Lower leg skin (tissue), 4 donors: ENCODE data around the gene MYH10. TPM values are rescaled to one million over a fixed set of nuclear protein-coding genes. Genes with fewer than 3 reads are reported as not detected.

Experiments used
- DNase-seq, 2 donors: peaks; one replicate each; pipeline ENCODE4 v3.0.0-alpha.2; 2019; ENCODE audit warnings: low spot score in 2 of 2
- H3K4me3 ChIP-seq: fragments of 200-600 bp; sonication (generic); 2 replicates; pipeline ENCODE4 v1.5.1; 2017; ENCODE audit warnings: mild to moderate bottlenecking, low read depth; ENCODE audit not compliant: poor library complexity, severe bottlenecking
- CTCF ChIP-seq, 3 donors: fragments of 450-650 bp; IDR thresholded peaks; one replicate each; pipeline ENCODE4 v1.5.1; 2016; ENCODE audit warnings: antibody characterized with exemption in 3 of 3, mild to moderate bottlenecking in 3 of 3, moderate library complexity in 2 of 3
- POLR2A ChIP-seq, 2 donors: fragments of 450-650 bp; IDR thresholded peaks; one replicate each; pipeline ENCODE4 v1.6.1; 2016 to 2017; ENCODE audit warnings: antibody characterized with exemption in 2 of 2, mild to moderate bottlenecking in 1 of 2, moderate library complexity in 1 of 2
- WGBS, 2 donors: methylation state at CpG; one replicate each; pipeline ENCODE4 v1.1.5; 2018; 5-methylcytosine and 5-hydroxymethylcytosine counted together
- intact Hi-C: fragments of 100-400 bp; cut with DNase I; formaldehyde crosslinking; loops from one replicate; pipeline ENCODE4 v1.15.0; 2023; ENCODE audit warnings: low total_unique reads
- total RNA-seq, 4 donors: library from RNA; depleted of rRNA; stranded (reverse); fragments of >200 nt; gene quantifications; one replicate each; pipeline ENCODE4 v1.1.0, GENCODE V29; 2016

Gene MYH10
- total RNA-seq, 4 donors from 2014 or later, result 6.7 to 17.2 (median 11.4) TPM

- TF ChIP-seq POLR2A (IDR thresholded peaks at IDR 0.05), result no peak
- no peak for TF ChIP-seq CTCF (IDR thresholded peaks at IDR 0.05)
- peak in 1 of 2 donors; percentile 13 for DNase-seq
- H3K4me3 ChIP-seq, result no peak overlapping the region
- intact Hi-C loops, result no loop called here
- WGBS, 2 donors, result 92 to 94% methylated on average over 9 of the region's 9 CpGs
These were observed 41.8 kb upstream of the MYH10 start for GRCh38 chr17:8672326-8672725.

GRCh38 chr17:8670421-8670820, 39.9 kb upstream of the MYH10 start:
- TF ChIP-seq CTCF (IDR thresholded peaks at IDR 0.05) (no peak), POLR2A (IDR thresholded peaks at IDR 0.05) (no peak)
- 34 to 38% methylated on average over 4 of the region's 4 CpGs for WGBS, 2 donors
- no peak for DNase-seq
- intact Hi-C loops, result no loop called here
- H3K4me3 ChIP-seq, result no peak overlapping the region

GRCh38 chr17:8668176-8668740, 37.7 kb upstream of the MYH10 start:
- H3K4me3 ChIP-seq, result no peak overlapping the region
- no peak for DNase-seq
- intact Hi-C loops, result no loop called here
- no peak for TF ChIP-seq CTCF (IDR thresholded peaks at IDR 0.05)
- no peak for TF ChIP-seq POLR2A (IDR thresholded peaks at IDR 0.05)
- WGBS, 2 donors, result 97 to 98% methylated on average over 4 of the region's 4 CpGs

GRCh38 chr17:8667421-8667820, 36.9 kb upstream of the MYH10 start:
- H3K4me3 ChIP-seq, result no peak overlapping the region
- WGBS, 2 donors, result 66 to 83% methylated on average over 7 of the region's 7 CpGs
- intact Hi-C loops, result no loop called here
- TF ChIP-seq CTCF (IDR thresholded peaks at IDR 0.05), result no peak
- peak in 1 of 2 donors; percentile 17 for DNase-seq

GRCh38 chr17:8665684-8666083, 35.2 kb upstream of the MYH10 start:
- WGBS, 2 donors, result 80 to 81% methylated on average over 2 of the region's 2 CpGs
- DNase-seq, result peak in 1 of 2 donors; percentile 20
- H3K4me3 ChIP-seq, result no peak overlapping the region
- intact Hi-C loops, result no loop called here
- TF ChIP-seq CTCF (IDR thresholded peaks at IDR 0.05) (no peak), POLR2A (IDR thresholded peaks at IDR 0.05) (no peak)
